DOHH2 (cell line): Measurements from ENCODE around the gene MRM2.

Experiments
- H3F3A ChIP-seq: fragments of 200-600 bp; sonication (generic), shearing (Covaris generic); 2 replicates; pipeline ENCODE4 v1.6.0; 2016; ENCODE audit warnings: antibody characterized with exemption, mild to moderate bottlenecking; ENCODE audit not compliant: control insufficient read depth, insufficient read depth
- H3K27ac ChIP-seq: fragments of 200-600 bp; sonication (generic); 2 replicates; pipeline ENCODE4 v1.5.1; 2014; ENCODE audit warnings: low read depth, mild to moderate bottlenecking, low read length, moderate library complexity
- H3K27me3 ChIP-seq: fragments of 200-600 bp; sonication (generic); 2 replicates; pipeline ENCODE4 v1.6.1; 2014; ENCODE audit warnings: mild to moderate bottlenecking, low read length, mixed read lengths; ENCODE audit not compliant: control insufficient read depth
- H3K36me3 ChIP-seq: fragments of 200-600 bp; sonication (generic); 2 replicates; pipeline ENCODE4 v1.6.1; 2014; ENCODE audit warnings: mild to moderate bottlenecking, low read length, moderate library complexity, mixed read lengths; ENCODE audit not compliant: control insufficient read depth
- H3K4me1 ChIP-seq: fragments of 200-600 bp; sonication (generic); 2 replicates; pipeline ENCODE4 v1.6.1; 2014; ENCODE audit warnings: mild to moderate bottlenecking, low read length, mixed read lengths; ENCODE audit not compliant: control insufficient read depth
- H3K4me2 ChIP-seq: fragments of 200-600 bp; sonication (generic); 2 replicates; pipeline ENCODE4 v1.6.0; 2014; ENCODE audit warnings: mild to moderate bottlenecking, low read length, moderate library complexity
- H3K4me3 ChIP-seq: fragments of 200-600 bp; sonication (generic); 2 replicates; pipeline ENCODE4 v1.5.1; 2014; ENCODE audit warnings: mild to moderate bottlenecking, low read length, mixed read lengths
- H3K79me2 ChIP-seq: fragments of 200-600 bp; sonication (generic); 2 replicates; pipeline ENCODE4 v1.6.1; 2014; ENCODE audit warnings: mild to moderate bottlenecking, low read length, mixed read lengths; ENCODE audit not compliant: control insufficient read depth
- H3K9me2 ChIP-seq: fragments of 200-600 bp; sonication (generic); replicated peaks from 2 replicates; pipeline ENCODE4 v1.6.1; 2014; ENCODE audit warnings: mild to moderate bottlenecking, low read length, mixed read lengths; ENCODE audit not compliant: control insufficient read depth
- H3K9me3 ChIP-seq: fragments of 200-600 bp; sonication (generic); 2 replicates; pipeline ENCODE4 v1.6.1; 2014; ENCODE audit warnings: antibody characterized with exemption, low read length, mixed read lengths; ENCODE audit not compliant: control insufficient read depth, insufficient read depth
- H4K20me1 ChIP-seq: fragments of 200-600 bp; sonication (generic); 2 replicates; pipeline ENCODE4 v1.6.0; 2014; ENCODE audit warnings: low read depth, mild to moderate bottlenecking, antibody characterized with exemption, low read length, moderate library complexity; ENCODE audit not compliant: control insufficient read depth, insufficient read depth
- EZH2phosphoT487 ChIP-seq: fragments of 200-600 bp; sonication (generic); IDR thresholded peaks from 2 replicates; pipeline ENCODE4 v1.6.1; 2017; ENCODE audit warnings: borderline replicate concordance, mild to moderate bottlenecking, antibody characterized with exemption, low read length, moderate library complexity, mixed read lengths
- TF ChIP-seq, protein P1 (sequence below): fragments of 200-600 bp; sonication (generic); IDR thresholded peaks from one replicate; pipeline ENCODE4 v1.5.1; 2014; ENCODE audit warnings: antibody characterized with exemption, mild to moderate bottlenecking, low read depth, low read length; ENCODE audit not compliant: poor library complexity, severe bottlenecking

The MRM2 gene

DNA sequence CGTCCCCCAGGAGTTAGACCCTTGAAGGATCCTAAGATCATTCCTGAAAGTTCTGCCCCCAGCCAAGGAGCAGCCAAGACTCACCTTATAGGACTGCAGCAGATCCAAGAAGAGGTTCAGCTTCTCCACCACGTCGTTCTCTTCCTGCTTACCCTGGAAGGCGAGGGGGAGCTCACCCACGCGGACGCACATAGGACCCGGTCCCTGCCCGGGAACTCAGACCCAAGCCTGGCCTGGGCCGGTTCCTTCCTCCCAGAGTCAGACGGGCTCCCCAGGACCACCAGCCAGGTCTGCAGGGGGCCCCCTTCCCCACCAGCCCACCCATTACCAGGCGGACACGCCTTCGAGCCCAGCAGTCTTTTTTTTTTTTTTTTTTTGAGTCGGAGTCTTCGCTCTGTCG, 15.6 kb upstream of the MRM2 start:
- H3K4me1 ChIP-seq = peaks cover 45% of the 10 kb centered on the region
- no peak overlapping the region for H3K4me3 ChIP-seq
- TF ChIP-seq, protein P1, sequence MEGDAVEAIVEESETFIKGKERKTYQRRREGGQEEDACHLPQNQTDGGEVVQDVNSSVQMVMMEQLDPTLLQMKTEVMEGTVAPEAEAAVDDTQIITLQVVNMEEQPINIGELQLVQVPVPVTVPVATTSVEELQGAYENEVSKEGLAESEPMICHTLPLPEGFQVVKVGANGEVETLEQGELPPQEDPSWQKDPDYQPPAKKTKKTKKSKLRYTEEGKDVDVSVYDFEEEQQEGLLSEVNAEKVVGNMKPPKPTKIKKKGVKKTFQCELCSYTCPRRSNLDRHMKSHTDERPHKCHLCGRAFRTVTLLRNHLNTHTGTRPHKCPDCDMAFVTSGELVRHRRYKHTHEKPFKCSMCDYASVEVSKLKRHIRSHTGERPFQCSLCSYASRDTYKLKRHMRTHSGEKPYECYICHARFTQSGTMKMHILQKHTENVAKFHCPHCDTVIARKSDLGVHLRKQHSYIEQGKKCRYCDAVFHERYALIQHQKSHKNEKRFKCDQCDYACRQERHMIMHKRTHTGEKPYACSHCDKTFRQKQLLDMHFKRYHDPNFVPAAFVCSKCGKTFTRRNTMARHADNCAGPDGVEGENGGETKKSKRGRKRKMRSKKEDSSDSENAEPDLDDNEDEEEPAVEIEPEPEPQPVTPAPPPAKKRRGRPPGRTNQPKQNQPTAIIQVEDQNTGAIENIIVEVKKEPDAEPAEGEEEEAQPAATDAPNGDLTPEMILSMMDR = no peak
- no peak for TF ChIP-seq EZH2phosphoT487
- no peaks in the 10 kb centered on the region for H3K9me2 ChIP-seq
- H3K4me2 ChIP-seq = no peak overlapping the region
- H3K79me2 ChIP-seq = no peaks in the 10 kb centered on the region
- no peaks in the 10 kb centered on the region for H3K9me3 ChIP-seq
- no peaks in the 10 kb centered on the region for H3K27me3 ChIP-seq
- H3F3A ChIP-seq = no peaks in the 10 kb centered on the region; the same call in 1 of the 2 replicates
- H3K27ac ChIP-seq = no peak overlapping the region
- peaks cover 33% of the 10 kb centered on the region for H3K36me3 ChIP-seq
- H4K20me1 ChIP-seq = peaks cover 4% of the 10 kb centered on the region; the same call in 1 of the 2 replicates

DNA sequence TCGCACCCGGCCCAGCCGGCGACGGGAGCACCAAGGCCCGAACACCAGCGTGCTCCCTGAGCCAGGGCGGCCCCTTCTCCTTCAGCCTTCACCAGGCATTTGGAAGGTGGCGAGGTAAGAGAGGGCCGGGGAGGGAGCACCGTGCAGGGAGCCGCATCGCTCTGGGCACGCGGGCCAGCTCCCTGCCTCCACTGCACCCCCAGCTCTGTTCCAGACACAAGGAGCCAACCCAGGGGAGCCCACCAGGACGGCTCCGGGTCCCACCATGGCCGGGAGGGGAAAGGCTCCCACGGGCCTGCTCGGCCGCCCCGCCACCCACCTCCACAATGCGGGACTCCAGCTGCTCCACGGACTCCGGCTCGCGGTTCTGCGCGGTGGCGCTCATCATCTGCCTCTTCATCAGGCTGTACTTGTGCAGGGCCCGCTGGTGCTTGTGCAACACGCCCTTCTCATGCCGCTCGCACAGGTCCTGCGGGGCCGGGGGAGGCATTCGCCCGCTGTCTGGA, 15.1 kb upstream of the MRM2 start:
- no peaks in the 10 kb centered on the region for H3K9me3 ChIP-seq
- no peaks in the 10 kb centered on the region for H3K79me2 ChIP-seq
- peaks cover 40% of the 10 kb centered on the region for H3K4me1 ChIP-seq
- no peaks in the 10 kb centered on the region for H3K9me2 ChIP-seq
- no peak overlapping the region for H3K4me2 ChIP-seq
- H3K27ac ChIP-seq = no peak overlapping the region
- no peaks in the 10 kb centered on the region for H3K27me3 ChIP-seq
- H3F3A ChIP-seq = no peaks in the 10 kb centered on the region; the same call in 1 of the 2 replicates
- no peak overlapping the region for H3K4me3 ChIP-seq
- peaks cover 4% of the 10 kb centered on the region; the same call in 1 of the 2 replicates for H4K20me1 ChIP-seq
- H3K36me3 ChIP-seq = peaks cover 30% of the 10 kb centered on the region
- TF ChIP-seq, protein P1 = no peak
- TF ChIP-seq EZH2phosphoT487 = no peak

DNA sequence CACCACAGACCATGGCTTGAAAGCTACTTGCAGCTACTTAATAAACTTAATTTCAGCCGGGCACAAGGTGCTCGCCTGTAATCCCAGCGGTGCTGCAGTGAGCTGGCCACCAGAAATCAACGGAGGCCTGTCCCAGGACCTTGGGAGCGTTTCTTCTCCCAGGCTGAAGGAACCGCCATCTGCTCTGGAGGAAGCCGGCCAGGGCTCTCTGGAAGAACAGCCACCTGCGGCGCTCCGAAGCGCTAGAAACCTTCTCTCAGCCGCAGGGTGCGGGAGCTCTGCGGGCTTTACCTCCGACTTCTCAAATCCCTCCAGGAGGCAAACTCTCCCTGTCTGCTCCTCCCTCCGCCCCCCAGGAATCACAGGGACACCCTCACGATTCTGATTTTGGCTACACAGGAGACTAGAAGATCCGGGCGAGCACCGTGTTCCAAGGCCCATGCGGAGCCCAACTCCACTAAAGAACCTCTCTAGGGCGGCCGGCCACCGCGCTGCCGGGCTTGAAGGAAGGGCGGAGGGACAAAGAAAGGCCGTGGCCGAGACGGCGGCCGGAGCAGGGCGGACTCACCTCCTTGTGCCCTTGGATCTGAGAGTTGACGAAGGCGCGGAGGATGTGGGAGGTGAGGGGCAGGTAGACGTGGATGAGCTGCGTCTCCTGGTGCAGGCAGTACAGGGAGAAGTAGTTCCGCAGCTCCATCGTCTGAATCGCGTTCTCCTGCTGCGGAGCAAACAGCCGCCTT, 14.5 kb upstream of the MRM2 start:
- Histone ChIP-seq H3K79me2 (no peaks in the 10 kb centered on the region), H3F3A (no peaks in the 10 kb centered on the region), H4K20me1 (peaks cover 4% of the 10 kb centered on the region; the same call in 1 of the 2 replicates), H3K27me3 (no peaks in the 10 kb centered on the region), H3K27ac (no peak overlapping the region), H3K9me2 (no peaks in the 10 kb centered on the region), H3K4me2 (no peak overlapping the region), H3K4me1 (peaks cover 33% of the 10 kb centered on the region), H3K9me3 (no peaks in the 10 kb centered on the region), H3K4me3 (no peak overlapping the region), H3K36me3 (peaks cover 36% of the 10 kb centered on the region)
- TF ChIP-seq EZH2phosphoT487 = no peak
- TF ChIP-seq, protein P1 = no peak
